NCI-H446 (cell line): ENCODE measurements around the gene MOV10L1.
"Not testable (repeated sequence)": the region's sequence is repeated elsewhere in the genome, so short reads cannot be mapped to it uniquely, and the experiment has no call there.

ENCODE experiments used
- DNase-seq, 2 experiments: peaks; one replicate each; lab custom pipeline; 2025; lab: John Stamatoyannopoulos, UW

MOV10L1 gene

GRCh38 chr22:50157709-50158375 lies 68.0 kb downstream of the MOV10L1 start:
- DNase-seq, result no peak

GRCh38 chr22:50160947-50161346 lies 71.1 kb downstream of the MOV10L1 start:
- DNase-seq, result no peak

GRCh38 chr22:50161508-50162390 lies 71.9 kb downstream of the MOV10L1 start:
- no peak for DNase-seq

- no peak for DNase-seq
Observed at GRCh38 chr22:50162391-50162956, 72.7 kb downstream of the MOV10L1 start.

- no peak for DNase-seq
Observed at GRCh38 chr22:50165436-50166123, 75.8 kb downstream of the MOV10L1 start.

- DNase-seq, result no peak
Observed at GRCh38 chr22:50167689-50168489, 78.1 kb downstream of the MOV10L1 start.

GRCh38 chr22:50168490-50169180 lies 78.8 kb downstream of the MOV10L1 start:
- not testable (repeated sequence) for DNase-seq

GRCh38 chr22:50169181-50169759 lies 79.5 kb downstream of the MOV10L1 start:
- DNase-seq, result no peak

GRCh38 chr22:50169774-50170341 lies 80.1 kb downstream of the MOV10L1 start:
- DNase-seq, result no peak

- no peak for DNase-seq
Observed at GRCh38 chr22:50170453-50171318, 80.9 kb downstream of the MOV10L1 start, which contains the start of gene PANX2. TSS of gene PANX2 (plus strand) at chr22:50170731. CDS start at chr22:50170731, 0 bp downstream.

GRCh38 chr22:50171319-50171964 lies 81.6 kb downstream of the MOV10L1 start:
- no peak for DNase-seq

GRCh38 chr22:50171965-50172421 lies 82.2 kb downstream of the MOV10L1 start:
- no peak for DNase-seq

- DNase-seq, result no peak
Observed at GRCh38 chr22:50173311-50173982, 83.6 kb downstream of the MOV10L1 start.

GRCh38 chr22:50173983-50174355 lies 84.2 kb downstream of the MOV10L1 start:
- DNase-seq, result no peak

- no peak for DNase-seq
Observed at GRCh38 chr22:50174382-50175190, 84.8 kb downstream of the MOV10L1 start.

GRCh38 chr22:50175191-50175461 lies 85.3 kb downstream of the MOV10L1 start:
- DNase-seq, result no peak
